Osteocyte (in vitro differentiated cells): ENCODE data around the gene VAC14. TPM values are rescaled to one million over a fixed set of nuclear protein-coding genes. Genes with fewer than 3 reads are reported as not detected.

ENCODE experiments used
- DNase-seq: peaks from one replicate; pipeline ENCODE4 v3.0.0; 2021; ENCODE audit warnings: mixed read lengths; ENCODE audit not compliant: unreplicated experiment; ENCODE audit errors: extremely low spot score
- H3K27ac Mint-ChIP-seq: one replicate; pipeline ENCODE4 v1.8.0; 2021; ENCODE audit warnings: mild to moderate bottlenecking, mixed read lengths; ENCODE audit not compliant: unreplicated experiment
- H3K27me3 Mint-ChIP-seq: one replicate; pipeline ENCODE4 v1.8.0; 2021; ENCODE audit warnings: mixed read lengths; ENCODE audit not compliant: unreplicated experiment
- H3K36me3 Mint-ChIP-seq: one replicate; pipeline ENCODE4 v1.8.0; 2021; ENCODE audit warnings: mixed read lengths; ENCODE audit not compliant: unreplicated experiment
- H3K4me1 Mint-ChIP-seq: one replicate; pipeline ENCODE4 v1.8.0; 2021; ENCODE audit warnings: mixed read lengths; ENCODE audit not compliant: unreplicated experiment
- H3K4me3 Mint-ChIP-seq: one replicate; pipeline ENCODE4 v1.8.0; 2021; ENCODE audit warnings: mild to moderate bottlenecking, moderate library complexity, mixed read lengths; ENCODE audit not compliant: unreplicated experiment
- H3K9me3 Mint-ChIP-seq: one replicate; pipeline ENCODE4 v1.8.0; 2021; ENCODE audit warnings: mixed read lengths; ENCODE audit not compliant: unreplicated experiment
- total RNA-seq: library from RNA; stranded (reverse); gene quantifications from 2 replicates; pipeline ENCODE4 v1.2.1, GENCODE V29; 2021
- TF ChIP-seq, protein P1 (sequence below): fragments of 200-600 bp; sonication (generic); IDR thresholded peaks from 2 replicates; pipeline ENCODE4 v1.5.0; 2021; ENCODE audit warnings: antibody characterized with exemption, mild to moderate bottlenecking, moderate library complexity

The VAC14 gene
- total RNA-seq, 1 donor from 2014 or later = 44.5 TPM

DNA sequence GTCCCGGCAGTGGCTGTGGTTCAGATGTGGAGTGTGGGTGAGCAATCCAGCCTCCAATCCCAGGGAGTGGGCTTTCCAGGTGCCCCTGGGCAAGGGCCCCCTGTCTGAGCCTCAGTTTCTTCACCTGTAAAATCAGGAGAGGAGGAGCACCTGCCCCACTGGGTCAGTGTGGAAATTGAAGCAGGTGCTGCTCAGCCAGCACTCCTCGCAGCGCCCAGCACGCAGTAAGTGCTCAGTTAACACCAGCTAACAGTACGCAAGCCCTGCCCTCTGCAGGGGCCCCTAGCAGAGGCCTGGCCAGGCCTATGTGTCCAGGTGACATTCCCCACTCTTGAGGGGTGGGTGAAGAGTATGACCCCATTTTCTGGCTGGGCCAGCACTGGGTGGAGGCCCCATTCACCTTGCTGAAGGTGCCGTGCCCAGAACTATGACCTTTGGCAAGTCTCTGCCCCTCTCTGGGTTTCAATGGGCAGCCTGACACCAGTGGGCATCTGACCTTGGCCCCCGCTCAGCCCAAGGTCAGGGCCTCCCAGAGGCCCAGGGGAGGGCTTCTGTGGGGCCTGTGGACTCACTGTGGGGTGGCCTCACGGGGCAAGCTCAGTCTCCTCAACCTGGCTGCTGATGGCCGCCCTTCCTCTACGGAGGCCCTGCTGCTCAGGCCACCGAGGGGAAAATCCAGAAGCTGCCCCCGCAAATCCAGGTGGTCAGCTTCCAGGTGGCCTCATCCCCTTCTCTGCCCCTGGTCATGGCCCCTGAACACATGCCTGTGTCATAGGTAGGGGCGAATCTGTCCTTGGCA lies 117.6 kb downstream of the VAC14 start:
- H3K36me3 Mint-ChIP-seq = peaks cover 3% of the 10 kb centered on the region
- peaks cover 59% of the 10 kb centered on the region for H3K4me1 Mint-ChIP-seq
- DNase-seq = no peak
- H3K4me3 Mint-ChIP-seq = peak overlapping the region; percentile 82
- no peaks in the 10 kb centered on the region for H3K27me3 Mint-ChIP-seq
- H3K9me3 Mint-ChIP-seq = no peaks in the 10 kb centered on the region
- peak overlapping the region; percentile 73 for H3K27ac Mint-ChIP-seq
- TF ChIP-seq, protein P1, sequence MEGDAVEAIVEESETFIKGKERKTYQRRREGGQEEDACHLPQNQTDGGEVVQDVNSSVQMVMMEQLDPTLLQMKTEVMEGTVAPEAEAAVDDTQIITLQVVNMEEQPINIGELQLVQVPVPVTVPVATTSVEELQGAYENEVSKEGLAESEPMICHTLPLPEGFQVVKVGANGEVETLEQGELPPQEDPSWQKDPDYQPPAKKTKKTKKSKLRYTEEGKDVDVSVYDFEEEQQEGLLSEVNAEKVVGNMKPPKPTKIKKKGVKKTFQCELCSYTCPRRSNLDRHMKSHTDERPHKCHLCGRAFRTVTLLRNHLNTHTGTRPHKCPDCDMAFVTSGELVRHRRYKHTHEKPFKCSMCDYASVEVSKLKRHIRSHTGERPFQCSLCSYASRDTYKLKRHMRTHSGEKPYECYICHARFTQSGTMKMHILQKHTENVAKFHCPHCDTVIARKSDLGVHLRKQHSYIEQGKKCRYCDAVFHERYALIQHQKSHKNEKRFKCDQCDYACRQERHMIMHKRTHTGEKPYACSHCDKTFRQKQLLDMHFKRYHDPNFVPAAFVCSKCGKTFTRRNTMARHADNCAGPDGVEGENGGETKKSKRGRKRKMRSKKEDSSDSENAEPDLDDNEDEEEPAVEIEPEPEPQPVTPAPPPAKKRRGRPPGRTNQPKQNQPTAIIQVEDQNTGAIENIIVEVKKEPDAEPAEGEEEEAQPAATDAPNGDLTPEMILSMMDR = no peak

DNA sequence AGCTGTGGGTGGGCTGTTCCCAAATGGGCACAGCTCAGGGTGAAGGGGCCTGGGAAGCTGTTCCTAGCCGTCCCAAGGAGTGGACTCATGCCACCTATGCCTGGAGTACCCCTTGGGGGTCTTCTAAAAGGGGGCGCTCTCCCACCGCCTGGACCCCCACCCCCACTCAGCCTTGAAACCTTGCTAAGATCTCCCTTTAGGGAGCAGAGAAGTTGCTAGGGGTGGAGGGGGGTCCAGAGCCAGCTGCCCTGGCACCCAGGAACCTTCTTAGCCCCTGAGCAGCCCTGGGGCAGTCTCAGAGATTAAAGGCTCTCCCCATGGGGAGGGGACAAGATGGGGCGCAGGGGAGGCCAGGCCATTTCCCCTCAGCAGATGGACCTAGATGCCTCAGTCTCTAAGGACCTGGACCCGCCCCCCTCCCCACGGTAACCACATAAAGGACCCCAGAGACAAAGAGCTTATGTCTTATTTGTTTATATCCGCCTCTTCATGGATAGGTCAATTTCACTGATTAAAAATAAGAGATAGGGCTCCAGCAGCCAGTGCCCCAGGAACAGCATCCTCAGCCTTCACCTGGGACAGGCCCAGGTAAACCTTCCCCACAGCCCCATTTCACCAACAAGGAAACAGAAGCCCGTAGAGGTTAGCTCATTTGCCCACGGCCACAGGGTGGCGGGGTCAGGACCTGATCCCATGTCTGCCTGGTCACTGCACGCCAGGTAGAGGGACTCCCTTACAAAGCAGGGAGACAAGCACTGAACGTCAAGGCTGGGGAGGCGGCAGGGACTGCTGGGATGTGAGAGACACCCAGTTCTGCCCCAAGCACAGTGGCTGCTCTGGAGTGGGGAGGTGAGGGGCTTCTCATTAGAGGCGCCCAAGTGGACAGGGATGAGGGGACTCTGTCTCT lies 118.5 kb downstream of the VAC14 start:
- peak overlapping the region; percentile 60 for H3K4me3 Mint-ChIP-seq
- H3K9me3 Mint-ChIP-seq = no peaks in the 10 kb centered on the region
- H3K4me1 Mint-ChIP-seq = peaks cover 50% of the 10 kb centered on the region
- no peak for DNase-seq
- TF ChIP-seq, protein P1 = no peak
- no peaks in the 10 kb centered on the region for H3K27me3 Mint-ChIP-seq
- H3K36me3 Mint-ChIP-seq = peaks cover 8% of the 10 kb centered on the region
- H3K27ac Mint-ChIP-seq = peak overlapping the region; percentile 73

DNA sequence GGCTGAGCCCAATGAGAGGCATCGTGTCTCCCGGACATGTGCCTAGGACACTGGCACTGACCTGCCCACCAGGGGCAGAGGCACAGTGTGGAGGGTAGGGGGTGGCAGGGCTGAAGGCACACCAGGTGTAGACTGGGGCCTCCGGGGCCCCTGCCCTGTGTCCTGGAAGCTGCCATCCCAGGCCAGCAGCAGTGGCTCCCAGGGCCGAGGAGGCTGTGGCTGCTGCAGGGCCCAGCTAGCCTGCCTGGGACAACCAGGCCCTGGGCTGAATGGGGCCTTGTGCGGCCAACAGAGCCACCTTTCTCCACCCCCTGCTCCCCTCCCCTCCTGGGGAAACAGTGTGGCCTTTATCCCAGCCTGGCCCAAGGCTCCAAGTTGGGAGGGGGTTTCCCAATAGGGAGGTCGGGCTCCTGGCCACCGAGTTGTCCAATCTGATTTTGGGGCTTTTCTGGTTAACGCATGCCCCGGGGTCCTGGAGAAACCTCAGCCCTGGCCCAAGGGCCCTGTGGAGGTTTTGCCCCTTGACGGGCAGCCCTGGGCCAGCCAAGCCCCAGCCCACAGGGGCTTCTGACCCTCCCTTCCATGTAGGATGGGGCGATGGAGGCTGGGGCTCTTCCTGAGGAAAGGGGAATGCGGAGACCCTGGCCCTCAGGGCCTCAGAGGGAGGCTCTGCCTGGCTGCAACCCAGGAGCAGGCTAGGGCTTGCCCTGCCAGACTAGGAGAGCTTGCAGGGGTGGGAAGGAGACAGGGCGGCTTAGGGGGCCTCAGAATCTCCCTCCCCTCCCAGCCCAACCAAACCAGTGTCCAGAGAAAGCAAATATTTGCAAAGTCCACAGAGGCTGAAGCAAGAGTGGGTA lies 119.3 kb downstream of the VAC14 start:
- no peaks in the 10 kb centered on the region for H3K27me3 Mint-ChIP-seq
- H3K36me3 Mint-ChIP-seq = peaks cover 14% of the 10 kb centered on the region
- no peaks in the 10 kb centered on the region for H3K9me3 Mint-ChIP-seq

DNA sequence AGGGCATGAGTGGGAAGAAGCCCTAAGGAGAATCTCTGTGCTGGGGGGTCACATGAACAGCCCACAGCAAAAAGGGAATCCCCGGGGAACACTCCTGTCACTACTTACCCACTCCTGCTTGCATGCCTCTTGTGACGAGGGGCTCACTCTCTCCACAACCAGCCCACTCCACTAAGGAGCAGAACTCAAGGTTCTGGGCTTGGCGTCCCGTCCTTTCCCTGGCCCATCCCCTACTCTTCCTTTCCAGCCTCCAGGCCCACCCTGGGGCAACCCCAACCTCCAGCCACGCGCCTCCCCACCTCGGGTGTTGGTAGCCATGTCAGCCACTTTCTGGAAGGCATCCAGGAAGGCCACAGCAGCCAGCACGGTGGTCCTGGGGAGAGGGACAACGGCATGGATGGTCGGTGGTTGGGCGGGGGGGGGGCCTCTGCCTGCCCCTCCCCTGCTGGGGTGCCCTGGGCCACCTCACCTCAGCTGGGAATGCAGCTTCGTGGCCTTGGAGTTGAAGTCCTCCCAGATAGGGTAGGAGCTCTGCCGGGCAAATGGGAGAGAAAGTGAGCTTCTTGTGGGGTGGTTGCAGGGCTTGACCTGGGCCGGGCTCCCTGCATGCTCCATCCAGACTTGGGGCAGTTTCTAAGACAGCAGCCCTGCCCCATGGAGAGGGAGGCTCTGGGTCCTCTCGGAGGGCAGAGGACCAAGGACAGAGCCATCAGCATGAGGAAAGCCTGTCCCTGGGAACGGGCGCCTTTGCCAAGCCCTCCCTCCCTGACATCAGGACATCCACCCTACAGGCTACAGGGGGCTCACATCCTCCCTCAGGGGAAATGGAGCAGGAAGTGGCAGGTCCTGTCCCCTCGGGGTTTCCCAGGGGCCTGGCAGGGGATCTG lies 120.2 kb downstream of the VAC14 start:
- H3K27ac Mint-ChIP-seq = peak overlapping the region; percentile 52

More for the DNA sequence above, 119.3 kb downstream of the VAC14 start:
- Mint-ChIP-seq H3K4me3 (peak overlapping the region; percentile 53), H3K4me1 (peaks cover 41% of the 10 kb centered on the region), H3K27ac (peak overlapping the region; percentile 54)
- TF ChIP-seq, protein P1 = no peak
- no peak for DNase-seq

More for the DNA sequence above, 120.2 kb downstream of the VAC14 start:
- Mint-ChIP-seq H3K4me1 (peaks cover 37% of the 10 kb centered on the region), H3K36me3 (peaks cover 23% of the 10 kb centered on the region), H3K9me3 (no peaks in the 10 kb centered on the region), H3K27me3 (no peaks in the 10 kb centered on the region), H3K4me3 (no peak overlapping the region)
- TF ChIP-seq, protein P1 = no peak
- DNase-seq = no peak
